Measurements from ENCODE around the gene SLC35F2. TPM values are rescaled to one million over a fixed set of nuclear protein-coding genes. Genes with fewer than 3 reads are reported as not detected.

The SLC35F2 gene
- total RNA-seq, 2 donors from 2014 or later, result 26.3 to 31.9 TPM

DNA sequence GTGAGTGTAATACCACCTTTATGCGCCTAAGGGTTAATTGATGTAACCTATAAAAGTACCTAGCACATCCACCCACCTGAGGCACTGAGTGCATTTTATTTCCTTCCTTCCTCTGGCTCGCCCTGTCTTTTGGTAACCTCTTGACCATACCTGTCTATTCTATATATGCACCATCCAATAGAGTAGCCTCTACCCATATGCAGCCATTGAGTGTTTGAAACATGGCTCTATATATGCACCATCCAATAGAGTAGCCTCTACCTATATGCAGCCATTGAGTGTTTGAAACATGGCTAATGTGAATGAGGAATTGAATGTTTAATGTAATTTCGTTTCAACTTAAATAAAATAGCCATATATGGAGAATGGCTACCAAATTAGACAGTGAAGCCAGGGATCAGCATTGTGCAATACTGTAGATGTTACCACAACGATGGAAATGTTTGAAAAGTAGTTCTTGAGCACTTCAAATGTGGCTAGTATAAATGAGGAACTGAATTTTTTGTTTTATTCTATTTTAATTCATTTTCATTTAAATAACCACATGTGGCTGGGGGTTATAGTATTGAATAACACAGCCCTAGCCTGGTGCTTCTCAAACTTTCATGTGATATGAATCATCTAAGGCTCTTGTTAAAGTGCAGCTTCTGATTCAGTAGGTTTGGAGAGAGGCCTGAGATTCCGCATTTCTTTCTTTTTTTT is 33.8 kb downstream of the SLC35F2 start:
- Histone ChIP-seq H3K36me3 (no peaks in the 10 kb centered on the region), H3K4me3 (no peak overlapping the region), H3K9ac (ENCODE audit: low read depth in 2 of 2, low read length in 2 of 2) (no peak overlapping the region), H3K4me1 (no peaks in the 10 kb centered on the region), H3K27ac (no peak overlapping the region), H3K27me3 (no peaks in the 10 kb centered on the region), H3K9me3 (no peaks in the 10 kb centered on the region)
- DNase-seq, result no peak
- TF ChIP-seq, protein P1, sequence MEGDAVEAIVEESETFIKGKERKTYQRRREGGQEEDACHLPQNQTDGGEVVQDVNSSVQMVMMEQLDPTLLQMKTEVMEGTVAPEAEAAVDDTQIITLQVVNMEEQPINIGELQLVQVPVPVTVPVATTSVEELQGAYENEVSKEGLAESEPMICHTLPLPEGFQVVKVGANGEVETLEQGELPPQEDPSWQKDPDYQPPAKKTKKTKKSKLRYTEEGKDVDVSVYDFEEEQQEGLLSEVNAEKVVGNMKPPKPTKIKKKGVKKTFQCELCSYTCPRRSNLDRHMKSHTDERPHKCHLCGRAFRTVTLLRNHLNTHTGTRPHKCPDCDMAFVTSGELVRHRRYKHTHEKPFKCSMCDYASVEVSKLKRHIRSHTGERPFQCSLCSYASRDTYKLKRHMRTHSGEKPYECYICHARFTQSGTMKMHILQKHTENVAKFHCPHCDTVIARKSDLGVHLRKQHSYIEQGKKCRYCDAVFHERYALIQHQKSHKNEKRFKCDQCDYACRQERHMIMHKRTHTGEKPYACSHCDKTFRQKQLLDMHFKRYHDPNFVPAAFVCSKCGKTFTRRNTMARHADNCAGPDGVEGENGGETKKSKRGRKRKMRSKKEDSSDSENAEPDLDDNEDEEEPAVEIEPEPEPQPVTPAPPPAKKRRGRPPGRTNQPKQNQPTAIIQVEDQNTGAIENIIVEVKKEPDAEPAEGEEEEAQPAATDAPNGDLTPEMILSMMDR (IDR thresholded peaks at IDR 0.05), result no peak
- intact Hi-C loops (cut with DNase I), result no loop called here

DNA sequence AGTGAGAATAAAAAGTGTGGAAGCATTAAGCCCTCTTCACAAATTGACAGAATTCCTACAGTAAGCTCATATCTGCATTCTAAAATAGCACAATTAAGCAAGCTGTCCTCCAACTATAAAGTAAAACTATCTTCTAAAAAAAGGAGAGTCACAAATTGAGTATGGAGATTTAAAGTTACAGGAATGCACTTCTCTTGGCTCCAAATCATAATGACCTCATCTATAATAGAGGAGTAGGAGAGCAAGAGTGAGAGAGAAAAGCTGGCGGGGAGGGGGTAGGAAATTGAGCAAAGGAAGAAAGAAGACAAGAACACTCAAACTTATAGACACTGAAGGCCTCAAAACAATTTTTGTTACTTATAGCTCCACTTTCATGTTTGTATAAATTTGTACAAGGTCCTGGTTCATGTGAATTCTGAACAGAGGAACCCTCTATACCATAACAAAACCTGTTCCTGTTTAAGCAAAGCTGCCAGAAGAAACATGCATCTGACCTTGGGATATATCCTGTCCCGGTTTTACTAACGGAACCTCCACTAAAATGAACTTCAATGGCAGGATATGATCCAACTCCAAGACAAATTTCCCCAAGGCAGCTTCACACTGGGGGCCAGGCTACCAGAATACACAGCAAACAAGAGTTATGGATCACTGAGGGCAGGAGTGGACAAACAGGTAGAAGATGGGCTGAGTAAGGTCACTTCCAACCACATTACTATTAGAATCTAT is 37.2 kb downstream of the SLC35F2 start:
- TF ChIP-seq, protein P1 (IDR thresholded peaks at IDR 0.05), result no peak
- intact Hi-C loops (cut with DNase I), result no loop called here

DNA sequence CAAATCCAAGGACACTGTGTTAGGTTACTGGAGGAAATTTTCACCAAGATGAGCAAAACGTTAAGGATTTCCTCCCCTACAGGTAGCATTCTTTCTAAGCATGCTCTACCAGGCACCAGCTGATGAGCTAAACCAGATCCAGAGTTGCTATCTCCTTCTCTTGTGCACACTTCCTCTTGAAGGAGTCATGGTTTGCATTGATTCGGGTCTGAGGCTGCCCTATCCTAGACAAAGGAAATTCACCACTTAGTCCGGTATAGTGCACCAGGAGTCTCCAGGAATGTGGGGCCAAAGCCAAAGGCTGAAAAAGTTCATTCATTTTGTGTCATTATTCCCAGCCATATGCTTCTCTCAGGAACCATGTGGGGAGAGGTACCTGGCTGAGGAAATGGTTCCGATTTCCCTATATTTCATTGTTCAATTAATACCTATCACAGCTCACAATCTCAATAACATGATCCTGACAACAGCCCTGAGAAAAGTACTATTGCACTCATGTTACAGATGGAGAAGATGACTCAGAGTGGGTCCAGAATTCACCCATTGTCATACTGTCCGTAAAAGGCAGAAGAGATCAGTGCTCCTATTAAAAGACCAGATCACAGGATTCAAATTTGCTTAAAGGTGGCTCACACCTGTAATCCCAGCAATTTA is 39.1 kb downstream of the SLC35F2 start:
- no peak for DNase-seq
- H3K9me3 ChIP-seq, result no peaks in the 10 kb centered on the region
- intact Hi-C loops (cut with DNase I), result no loop called here
- H3K36me3 ChIP-seq, result no peaks in the 10 kb centered on the region
- H3K4me1 ChIP-seq, result no peaks in the 10 kb centered on the region
- no peak overlapping the region for H3K4me3 ChIP-seq
- TF ChIP-seq, protein P1 (IDR thresholded peaks at IDR 0.05), result no peak
- H3K27me3 ChIP-seq, result no peaks in the 10 kb centered on the region
- no peak overlapping the region for H3K27ac ChIP-seq
- H3K9ac ChIP-seq (ENCODE audit: low read depth in 2 of 2, low read length in 2 of 2), result no peak overlapping the region

More for the DNA sequence above, 37.2 kb downstream of the SLC35F2 start:
- no peaks in the 10 kb centered on the region for H3K36me3 ChIP-seq
- no peaks in the 10 kb centered on the region for H3K4me1 ChIP-seq
- no peak overlapping the region for H3K27ac ChIP-seq
- no peaks in the 10 kb centered on the region for H3K9me3 ChIP-seq
- no peak overlapping the region for H3K4me3 ChIP-seq
- H3K9ac ChIP-seq (ENCODE audit: low read depth in 2 of 2, low read length in 2 of 2), result no peak overlapping the region
- no peak for DNase-seq
- H3K27me3 ChIP-seq, result no peaks in the 10 kb centered on the region

DNA sequence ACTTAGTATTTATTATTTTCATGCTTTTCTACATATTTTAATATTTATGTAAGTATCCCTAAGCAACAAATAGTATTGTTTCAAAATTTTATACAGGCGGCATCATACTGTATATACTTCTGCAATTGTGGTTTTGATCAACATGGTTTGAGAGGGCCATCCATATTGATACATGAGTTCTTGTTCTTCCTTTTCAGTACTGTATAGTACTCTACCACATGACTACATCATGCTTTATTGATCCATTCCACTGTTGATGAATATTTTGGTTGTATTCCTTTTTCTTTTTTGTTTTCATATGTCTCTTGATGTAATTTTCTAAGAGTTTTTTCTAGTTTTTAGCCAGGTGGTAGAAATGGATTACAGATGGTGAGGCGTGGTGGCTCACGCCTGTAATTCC is 40.1 kb downstream of the SLC35F2 start:
- H3K36me3 ChIP-seq, result no peaks in the 10 kb centered on the region
- DNase-seq, result no peak
- no peak overlapping the region for H3K27ac ChIP-seq
- TF ChIP-seq, protein P1 (IDR thresholded peaks at IDR 0.05), result no peak
- H3K9me3 ChIP-seq, result no peaks in the 10 kb centered on the region
- H3K4me1 ChIP-seq, result no peaks in the 10 kb centered on the region
- intact Hi-C loops (cut with DNase I), result no loop called here
- no peak overlapping the region for H3K9ac ChIP-seq (ENCODE audit: low read depth in 2 of 2, low read length in 2 of 2)
- H3K27me3 ChIP-seq, result no peaks in the 10 kb centered on the region
- H3K4me3 ChIP-seq, result no peak overlapping the region

DNA sequence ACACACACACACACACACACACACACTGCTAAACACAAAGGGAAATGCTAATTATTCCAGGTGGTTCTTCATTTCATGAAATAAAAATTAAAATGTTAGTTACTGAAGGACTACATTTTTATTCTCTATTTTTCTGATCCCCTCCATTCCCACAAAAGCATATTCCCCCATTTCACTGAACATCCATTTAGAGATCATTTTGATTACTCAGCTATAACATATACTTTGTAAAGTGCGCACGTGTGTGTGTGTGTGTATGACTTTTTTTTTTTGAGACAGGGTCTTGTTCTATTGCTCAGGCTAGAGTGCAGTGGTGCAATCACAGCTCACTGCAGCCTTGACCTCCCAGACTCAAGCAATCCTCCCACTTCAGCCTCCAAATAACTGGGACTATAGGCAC is 42.6 kb downstream of the SLC35F2 start:
- no peak overlapping the region for H3K4me3 ChIP-seq
- H3K27me3 ChIP-seq, result no peaks in the 10 kb centered on the region
- no peak overlapping the region for H3K27ac ChIP-seq
- no peak overlapping the region for H3K9ac ChIP-seq (ENCODE audit: low read depth in 2 of 2, low read length in 2 of 2)
- no peaks in the 10 kb centered on the region for H3K9me3 ChIP-seq
- H3K4me1 ChIP-seq, result no peaks in the 10 kb centered on the region
- DNase-seq, result no peak
- H3K36me3 ChIP-seq, result no peaks in the 10 kb centered on the region
- TF ChIP-seq, protein P1 (IDR thresholded peaks at IDR 0.05), result no peak
- intact Hi-C loops (cut with DNase I), result no loop called here

Measured in colonic mucosa (tissue), 4 donors.